Activated CD8-positive, alpha-beta T cell treated with anti-CD3 and anti-CD28 coated beads, Interleukin-2, amount 10 ng/mL, durations not matched to agents 7 days and 5 days (primary cell): ENCODE results near the gene ME2. TPM values are rescaled to one million over a fixed set of nuclear protein-coding genes. Genes with fewer than 3 reads are reported as not detected.
"Not testable (repeated sequence)": the region's sequence is repeated elsewhere in the genome, so short reads cannot be mapped to it uniquely, and the experiment has no call there.

Experiments
- ATAC-seq: fragments of 150-1000 bp; cut with Tn5 transposase; one replicate; pipeline ENCODE4 v1.10.0; 2021; ENCODE audit warnings: moderate library complexity
- CTCF ChIA-PET: fragments of 350-600 bp; sonication (Branson Sonifier 250); formaldehyde crosslinking; loops from one replicate; lab custom pipeline; 2021; ENCODE audit warnings: antibody characterized with exemption; lab: Charles Lee
- POLR2A ChIA-PET: fragments of 350-600 bp; sonication (Branson Sonifier 250); formaldehyde crosslinking; loops from one replicate; lab custom pipeline; 2021; ENCODE audit warnings: antibody characterized with exemption; lab: Charles Lee
- DNase-seq: peaks from one replicate; pipeline ENCODE4 v3.0.0-alpha.2; 2020
- H3K27ac Mint-ChIP-seq: one replicate; pipeline ENCODE4 v1.8.0; 2021; ENCODE audit warnings: mild to moderate bottlenecking, mixed read lengths
- H3K27me3 Mint-ChIP-seq: one replicate; pipeline ENCODE4 v1.8.0; 2021; ENCODE audit warnings: low read depth, mixed read lengths
- H3K36me3 Mint-ChIP-seq: one replicate; pipeline ENCODE4 v1.8.0; 2021; ENCODE audit warnings: low read depth, mixed read lengths
- H3K4me1 Mint-ChIP-seq: one replicate; pipeline ENCODE4 v1.8.0; 2021; ENCODE audit warnings: low read depth, mixed read lengths
- H3K4me3 Mint-ChIP-seq: one replicate; pipeline ENCODE4 v1.8.0; 2021; ENCODE audit warnings: mild to moderate bottlenecking, mixed read lengths
- H3K9me3 Mint-ChIP-seq: one replicate; pipeline ENCODE4 v1.8.0; 2022; ENCODE audit warnings: mixed read lengths; ENCODE audit not compliant: insufficient read depth
- total RNA-seq, 2 experiments: library from RNA; stranded (reverse); gene quantifications; one replicate each; pipeline ENCODE4 v1.2.3, GENCODE V29; 2021

Gene ME2
- total RNA-seq, 2 experiments from 2014 or later: 91.2 to 92.5 TPM

GRCh38 chr18:50863840-50864375 is 15.0 kb upstream of the ME2 start:
- Mint-ChIP-seq H3K9me3 (no peaks in the 10 kb centered on the region), H3K36me3 (no peaks in the 10 kb centered on the region), H3K4me3 (no peak overlapping the region), H3K27ac (no peak overlapping the region), H3K27me3 (peaks cover 5% of the 10 kb centered on the region), H3K4me1 (no peaks in the 10 kb centered on the region)
- POLR2A ChIA-PET: interaction anchor here (0.6 kb wide), 1 partner anchor 15 kb away, joined by 3 read pairs; the partner anchor contains the start of gene ME2
- ATAC-seq: no peak
- DNase-seq: no peak
- CTCF ChIA-PET: interaction anchor here (1.6 kb wide), 1 partner anchor 43 kb away, joined by 5 read pairs; the partner anchor contains the start of gene MRO

- Mint-ChIP-seq H3K27me3 (peaks cover 4% of the 10 kb centered on the region), H3K4me1 (no peaks in the 10 kb centered on the region)
- CTCF ChIA-PET: interaction anchor here (0.6 to 1.6 kb wide), 3 partner anchors 47 to 647 kb away, joined by 3 to 19 read pairs (median 3); partner anchors contain the start of gene MRO
Measured at GRCh38 chr18:50866765-50867164, 12.2 kb upstream of the ME2 start.

GRCh38 chr18:50869150-50869549 is 9.8 kb upstream of the ME2 start:
- DNase-seq (no peak), ATAC-seq (no peak)
- Mint-ChIP-seq H3K4me1 (no peaks in the 10 kb centered on the region), H3K36me3 (no peaks in the 10 kb centered on the region), H3K27ac (no peak overlapping the region), H3K4me3 (no peak overlapping the region), H3K9me3 (no peaks in the 10 kb centered on the region), H3K27me3 (peaks cover 5% of the 10 kb centered on the region)
- POLR2A ChIA-PET: no interaction called here
- CTCF ChIA-PET: no interaction called here

More at GRCh38 chr18:50866765-50867164, 12.2 kb upstream of the ME2 start:
- ATAC-seq (no peak), DNase-seq (no peak)
- POLR2A ChIA-PET: no interaction called here
- H3K27ac Mint-ChIP-seq: no peak overlapping the region
- H3K9me3 Mint-ChIP-seq: no peaks in the 10 kb centered on the region
- no peaks in the 10 kb centered on the region for H3K36me3 Mint-ChIP-seq
- no peak overlapping the region for H3K4me3 Mint-ChIP-seq

- no peak overlapping the region for H3K4me3 Mint-ChIP-seq
- no peaks in the 10 kb centered on the region for H3K36me3 Mint-ChIP-seq
- ChIA-PET POLR2A (interaction anchor here (0.7 kb wide), 1 partner anchor 8 kb away, joined by 3 read pairs; the partner anchor contains the start of gene ME2), CTCF (interaction anchor here (1.1 to 2.8 kb wide), 2 partner anchors 8 to 50 kb away, joined by 4 to 9 read pairs; partner anchors contain the start of genes ME2 and MRO)
- no peaks in the 10 kb centered on the region for H3K9me3 Mint-ChIP-seq
- DNase-seq (no peak), ATAC-seq (no peak)
- H3K27me3 Mint-ChIP-seq: peaks cover 5% of the 10 kb centered on the region
- H3K27ac Mint-ChIP-seq: no peak overlapping the region
- H3K4me1 Mint-ChIP-seq: no peaks in the 10 kb centered on the region
Measured at GRCh38 chr18:50870138-50870845, 8.6 kb upstream of the ME2 start.

- ATAC-seq (no peak), DNase-seq (no peak)
- ChIA-PET CTCF (interaction anchor here (2.8 kb wide), 1 partner anchor 51 kb away, joined by 9 read pairs; the partner anchor contains the start of gene MRO), POLR2A (interaction anchor here (1.6 kb wide), 1 partner anchor 158 kb away, joined by 3 read pairs; the partner anchor contains the start of gene SMAD4)
- H3K36me3 Mint-ChIP-seq: no peaks in the 10 kb centered on the region
- H3K27me3 Mint-ChIP-seq: peaks cover 7% of the 10 kb centered on the region
- H3K4me3 Mint-ChIP-seq: no peak overlapping the region
- no peak overlapping the region for H3K27ac Mint-ChIP-seq
- no peaks in the 10 kb centered on the region for H3K9me3 Mint-ChIP-seq
- no peaks in the 10 kb centered on the region for H3K4me1 Mint-ChIP-seq
Measured at GRCh38 chr18:50871846-50872245, 7.1 kb upstream of the ME2 start.

GRCh38 chr18:50875966-50876536 is 2.9 kb upstream of the ME2 start:
- peaks cover 7% of the 10 kb centered on the region for H3K27me3 Mint-ChIP-seq
- H3K36me3 Mint-ChIP-seq: peaks cover 4% of the 10 kb centered on the region
- H3K4me3 Mint-ChIP-seq: no peak overlapping the region
- peaks cover 12% of the 10 kb centered on the region for H3K4me1 Mint-ChIP-seq
- DNase-seq (no peak), ATAC-seq (no peak)
- no peaks in the 10 kb centered on the region for H3K9me3 Mint-ChIP-seq
- ChIA-PET POLR2A (no interaction called here), CTCF (interaction anchor here (1.4 kb wide), 1 partner anchor 55 kb away, joined by 6 read pairs; no protein-coding TSS in a partner anchor)
- H3K27ac Mint-ChIP-seq: no peak overlapping the region

- ChIA-PET CTCF (interaction anchor here (1.2 to 1.8 kb wide), 3 partner anchors 7 to 57 kb away, joined by 3 to 9 read pairs (median 4); partner anchors contain the start of gene MRO), POLR2A (interaction anchor here (1.0 to 1.9 kb wide), 15 partner anchors 10 to 318 kb away, joined by 3 to 38 read pairs (median 5); partner anchors contain the start of genes ELAC1, MRO and SMAD4)
- no peak for ATAC-seq
- Mint-ChIP-seq H3K36me3 (peaks cover 4% of the 10 kb centered on the region), H3K27ac (peak overlapping the region; percentile 98), H3K9me3 (no peaks in the 10 kb centered on the region), H3K4me1 (peaks cover 16% of the 10 kb centered on the region), H3K27me3 (peaks cover 7% of the 10 kb centered on the region), H3K4me3 (peak overlapping the region; percentile 88)
- peak; percentile 24 for DNase-seq
Measured at GRCh38 chr18:50877545-50878265, 1.2 kb upstream of the ME2 start.

GRCh38 chr18:50879302-50880118 is 592 bp downstream of the ME2 start:
- DNase-seq: peak; percentile 49

GRCh38 chr18:50880119-50880465 is 1.2 kb downstream of the ME2 start:
- DNase-seq (no peak), ATAC-seq (no peak)
- H3K27me3 Mint-ChIP-seq: peaks cover 2% of the 10 kb centered on the region
- peaks cover 16% of the 10 kb centered on the region for H3K36me3 Mint-ChIP-seq
- ChIA-PET CTCF (interaction anchor here (0.8 to 1.6 kb wide), 3 partner anchors 11 to 159 kb away, joined by 3 to 7 read pairs (median 3); partner anchors contain the start of gene MRO), POLR2A (interaction anchor here (0.6 to 1.3 kb wide), 4 partner anchors 9 to 152 kb away, joined by 3 to 4 read pairs (median 4); partner anchors contain the start of genes ELAC1 and SMAD4)
- H3K27ac Mint-ChIP-seq: peak overlapping the region; percentile 94
- H3K9me3 Mint-ChIP-seq: no peaks in the 10 kb centered on the region
- peak overlapping the region; percentile 86 for H3K4me3 Mint-ChIP-seq
- H3K4me1 Mint-ChIP-seq: peaks cover 27% of the 10 kb centered on the region

More at GRCh38 chr18:50879302-50880118, 592 bp downstream of the ME2 start:
- H3K27me3 Mint-ChIP-seq: peaks cover 2% of the 10 kb centered on the region
- no peaks in the 10 kb centered on the region for H3K9me3 Mint-ChIP-seq
- CTCF ChIA-PET: interaction anchor here (1.0 to 1.8 kb wide), 7 partner anchors 9 to 171 kb away, joined by 3 to 9 read pairs (median 5); partner anchors contain the start of genes MRO and SMAD4
- peaks cover 12% of the 10 kb centered on the region for H3K36me3 Mint-ChIP-seq
- POLR2A ChIA-PET: interaction anchor here (0.9 to 1.9 kb wide), 22 partner anchors 9 to 1066 kb away, joined by 3 to 38 read pairs (median 4); partner anchors contain the start of genes ACAA2, ELAC1, MRO and SMAD4
- peak overlapping the region; percentile 94 for H3K27ac Mint-ChIP-seq
- peak overlapping the region; percentile 86 for H3K4me3 Mint-ChIP-seq
- peaks cover 27% of the 10 kb centered on the region for H3K4me1 Mint-ChIP-seq
- ATAC-seq: peak; percentile 19

- not testable (repeated sequence) for H3K27ac Mint-ChIP-seq, H3K4me3 Mint-ChIP-seq, H3K9me3 Mint-ChIP-seq, ATAC-seq, DNase-seq, H3K27me3 Mint-ChIP-seq
- ChIA-PET CTCF (interaction anchor here (0.8 to 1.6 kb wide), 3 partner anchors 10 to 158 kb away, joined by 3 to 7 read pairs (median 3); partner anchors contain the start of gene MRO), POLR2A (interaction anchor here (1.0 to 1.3 kb wide), 2 partner anchors 8 to 87 kb away, joined by 3 to 4 read pairs; partner anchors contain the start of gene ELAC1)
- Mint-ChIP-seq H3K36me3 (peaks cover 16% of the 10 kb centered on the region), H3K4me1 (peaks cover 27% of the 10 kb centered on the region)
Measured at GRCh38 chr18:50880944-50881343, 2.0 kb downstream of the ME2 start.
